Endothelial cell of umbilical vein (primary cell): ENCODE results near the gene ZDHHC11. TPM values are rescaled to one million over a fixed set of nuclear protein-coding genes. Genes with fewer than 3 reads are reported as not detected.

ENCODE experiments used
- BruUV-seq: library from RNA; stranded (reverse); fragments of 400-500 nt; replicated peaks from 2 replicates; lab custom pipeline; 2021; lab: Mats Ljungman, UMichigan
- CTCF ChIA-PET: fragments of 300-600, 350-600 bp; sonication (Branson Sonifier 250); formaldehyde crosslinking; loops from one replicate; lab custom pipeline; 2021; ENCODE audit warnings: antibody characterized with exemption, inconsistent platforms; lab: Charles Lee
- POLR2A ChIA-PET: fragments of 300-600, 350-600 bp; sonication (Branson Sonifier 250); formaldehyde crosslinking; loops from one replicate; lab custom pipeline; 2021; ENCODE audit warnings: antibody characterized with exemption, inconsistent platforms; lab: Charles Lee
- DNase-seq: peaks from one replicate; pipeline ENCODE4 v3.0.0-alpha.2; 2011; ENCODE audit warnings: low read depth, low spot score
- FAIRE-seq: peaks from 2 replicates; lab custom pipeline; 2011; peaks lifted over from hg19 to GRCh38; lab: Jason Lieb, UNC
- H2AFZ ChIP-seq: 2 replicates; pipeline ENCODE4 v1.6.0; 2012; ENCODE audit warnings: low read depth, low read length, control low read depth, inconsistent platforms
- H3K27ac ChIP-seq: 2 replicates; pipeline ENCODE4 v1.5.1; 2011; ENCODE audit warnings: low read depth, mild to moderate bottlenecking, control low read depth, low read length, moderate library complexity; ENCODE audit not compliant: insufficient read depth
- H3K27me3 ChIP-seq, 2 experiments: 2 replicates each; pipeline versions ENCODE4 v1.6.0 to v1.6.1; 2011; ENCODE audit warnings: low read length in 2 of 2, mixed read lengths in 1 of 2; ENCODE audit not compliant: control insufficient read depth in 2 of 2, insufficient read depth in 2 of 2
- H3K36me3 ChIP-seq, 2 experiments: 2 replicates in 1 of 2; 3 replicates in 1 of 2; pipeline ENCODE4 v1.5.1; 2011; ENCODE audit warnings: low read length in 2 of 2, mild to moderate bottlenecking in 1 of 2, moderate library complexity in 1 of 2; ENCODE audit not compliant: control insufficient read depth in 2 of 2, insufficient read depth in 2 of 2; ENCODE audit errors: extremely low read depth in 1 of 2
- H3K4me1 ChIP-seq: 3 replicates; pipeline ENCODE4 v1.5.1; 2011; ENCODE audit warnings: mild to moderate bottlenecking, low read length; ENCODE audit not compliant: control insufficient read depth, insufficient read depth; ENCODE audit errors: extremely low read depth
- H3K4me2 ChIP-seq: 2 replicates; pipeline ENCODE4 v1.6.1; 2011; ENCODE audit warnings: low read length, control low read depth, mixed read lengths; ENCODE audit not compliant: insufficient read depth
- H3K4me3 ChIP-seq, 3 experiments: fragments of 200-600 bp in 1 of 3; sonication (generic), shearing (Covaris generic) in 1 of 3; replicated peaks in 1 of 3; 2 replicates each; pipeline ENCODE4 v1.5.1; 2011 to 2016; ENCODE audit warnings: control low read depth in 3 of 3, low read length in 3 of 3, mild to moderate bottlenecking in 2 of 3, inconsistent platforms in 1 of 3, low read depth in 1 of 3, moderate library complexity in 1 of 3; ENCODE audit not compliant: insufficient read depth in 1 of 3
- H3K79me2 ChIP-seq: 2 replicates; pipeline ENCODE4 v1.6.0; 2012; ENCODE audit warnings: low read length, inconsistent platforms; ENCODE audit not compliant: control insufficient read depth, insufficient read depth
- H3K9ac ChIP-seq: replicated peaks from 2 replicates; pipeline ENCODE3; 2011; ENCODE audit warnings: low read length, control low read depth; ENCODE audit not compliant: insufficient read depth; ENCODE audit errors: extremely low read depth
- H3K9me1 ChIP-seq: replicated peaks from 3 replicates; pipeline ENCODE4 v1.6.0; 2011; ENCODE audit warnings: mild to moderate bottlenecking, low read length; ENCODE audit not compliant: control insufficient read depth, insufficient read depth; ENCODE audit errors: extremely low read depth
- H3K9me3 ChIP-seq: replicated peaks from 2 replicates; pipeline ENCODE4 v1.5.1; 2012; ENCODE audit warnings: low read length, inconsistent platforms; ENCODE audit not compliant: control insufficient read depth, insufficient read depth
- H4K20me1 ChIP-seq: replicated peaks from 2 replicates; pipeline ENCODE3; 2011; ENCODE audit warnings: mild to moderate bottlenecking, low read length; ENCODE audit not compliant: control insufficient read depth, insufficient read depth; ENCODE audit errors: extremely low read depth
- CTCF ChIP-seq, 2 donors: IDR thresholded peaks; 1 replicate in 1 of 2; 2 replicates in 1 of 2; pipeline ENCODE4 v1.5.1; 2011; ENCODE audit warnings: low read length in 2 of 2, mild to moderate bottlenecking in 2 of 2, moderate library complexity in 2 of 2, control low read depth in 1 of 2, inconsistent platforms in 1 of 2, low read depth in 1 of 2; ENCODE audit not compliant: insufficient read depth in 1 of 2; ENCODE audit errors: extremely low read depth in 1 of 2
- EZH2 ChIP-seq: IDR thresholded peaks from 2 replicates; pipeline ENCODE4 v1.6.1; 2012; ENCODE audit warnings: borderline replicate concordance, low read depth, mild to moderate bottlenecking, moderate library complexity, low read length, inconsistent platforms; ENCODE audit not compliant: severe bottlenecking
- FOS ChIP-seq: IDR thresholded peaks from 2 replicates; pipeline ENCODE4 v1.6.1; 2011; ENCODE audit warnings: mild to moderate bottlenecking, low read length, moderate library complexity, borderline replicate concordance; ENCODE audit not compliant: insufficient read depth
- GATA2 ChIP-seq: IDR thresholded peaks from 2 replicates; pipeline ENCODE4 v1.7.0; 2011; ENCODE audit warnings: low read depth, mild to moderate bottlenecking, moderate library complexity, mixed read lengths, low read length; ENCODE audit not compliant: insufficient read length, insufficient read depth
- JUN ChIP-seq: IDR thresholded peaks from 2 replicates; pipeline ENCODE4 v1.6.1; 2011; ENCODE audit warnings: borderline replicate concordance, low read depth; ENCODE audit not compliant: insufficient read length, insufficient read depth
- MAX ChIP-seq: IDR thresholded peaks from 2 replicates; pipeline ENCODE4 v1.6.1; 2011; ENCODE audit not compliant: insufficient read depth, insufficient read length
- MYC ChIP-seq: IDR thresholded peaks from one replicate; pipeline ENCODE4 v1.6.1; 2011; ENCODE audit warnings: mild to moderate bottlenecking, low read depth, low read length
- POLR2A ChIP-seq: IDR thresholded peaks from 2 replicates; pipeline ENCODE4 v1.6.1; 2012; ENCODE audit warnings: low read depth, mild to moderate bottlenecking, control low read depth, low read length
- POLR2AphosphoS5 ChIP-seq: IDR thresholded peaks from 2 replicates; pipeline ENCODE4 v1.6.1; 2012; ENCODE audit warnings: low read depth, mild to moderate bottlenecking, control low read depth, low read length, moderate library complexity; ENCODE audit not compliant: insufficient read depth
- dilution Hi-C: fragments of 300-500 bp; cut with MboI; formaldehyde crosslinking; loops from one replicate; pipeline ENCODE4 v1.15.0; 2019; ENCODE audit warnings: low sequenced_read_pairs; ENCODE audit not compliant: extremely low pct_ligation_motif_present
- intact Hi-C: fragments of 100-400 bp; cut with micrococcal nuclease; formaldehyde crosslinking; loops from one replicate; pipeline ENCODE4 v1.10.0; 2022
- polyA plus RNA-seq, 4 experiments: library from polyadenylated mRNA; depleted of rRNA in 3 of 4; stranded (reverse) in 3 of 4; unstranded in 1 of 4; fragments of >200 nt; gene quantifications; 2 replicates each; pipeline versions ENCODE4 v1.2.1 to v1.2.3, GENCODE V29; 2011 to 2012; ENCODE audit warnings: missing spikeins in 1 of 4
- total RNA-seq: library from RNA; stranded (reverse); gene quantifications from 2 replicates; pipeline ENCODE4 v1.2.3, GENCODE V29; 2021

ZDHHC11 gene
- total and polyA plus RNA-seq, 2 donors (not counting 3 experiments of a cell fraction or from before 2014, with no cell fraction given), result 0.35 to 4.4 TPM

GRCh38 chr5:766666-767431, 83.9 kb downstream of the ZDHHC11 start:
- no peaks in the 10 kb centered on the region for H3K9me3 ChIP-seq
- no peak overlapping the region for H2AFZ ChIP-seq
- no peak overlapping the region for H3K4me2 ChIP-seq
- H3K79me2 ChIP-seq, result no peaks in the 10 kb centered on the region
- BruUV-seq, result no TSS peak
- no peak overlapping the region for H3K27ac ChIP-seq
- dilution Hi-C loops, result no loop called here
- no peaks in the 10 kb centered on the region for H3K36me3 ChIP-seq
- FAIRE-seq (no peak), DNase-seq (no peak)
- intact Hi-C loops, result no loop called here
- H3K27me3 ChIP-seq, result no peaks in the 10 kb centered on the region
- no peak overlapping the region for H3K4me3 ChIP-seq
- TF ChIP-seq POLR2AphosphoS5, result no peak
- TF ChIP-seq CTCF (IDR thresholded peaks at IDR 0.05; ENCODE audit: extremely low read depth in 1 of 2, insufficient read depth in 1 of 2, low read depth in 1 of 2, low read length in 2 of 2), result no peak
- TF ChIP-seq FOS, result no peak
- no peak for TF ChIP-seq MAX
- TF ChIP-seq EZH2, result no peak
- no peak for TF ChIP-seq MYC
- TF ChIP-seq POLR2A, result no peak
- no peak for TF ChIP-seq GATA2
- no peak for TF ChIP-seq JUN
- H4K20me1 ChIP-seq, result no peaks in the 10 kb centered on the region
- no peaks in the 10 kb centered on the region for H3K9me1 ChIP-seq
- H3K4me1 ChIP-seq, result no peaks in the 10 kb centered on the region
- H3K9ac ChIP-seq, result no peak overlapping the region
- ChIA-PET POLR2A (no interaction called here), CTCF (no interaction called here)
